Measurements from ENCODE around the gene CLMP.

- TF ChIP-seq POLR2AphosphoS5 (IDR thresholded peaks at IDR 0.05; ENCODE audit: low read depth), result no peak
- TF ChIP-seq, protein P1, sequence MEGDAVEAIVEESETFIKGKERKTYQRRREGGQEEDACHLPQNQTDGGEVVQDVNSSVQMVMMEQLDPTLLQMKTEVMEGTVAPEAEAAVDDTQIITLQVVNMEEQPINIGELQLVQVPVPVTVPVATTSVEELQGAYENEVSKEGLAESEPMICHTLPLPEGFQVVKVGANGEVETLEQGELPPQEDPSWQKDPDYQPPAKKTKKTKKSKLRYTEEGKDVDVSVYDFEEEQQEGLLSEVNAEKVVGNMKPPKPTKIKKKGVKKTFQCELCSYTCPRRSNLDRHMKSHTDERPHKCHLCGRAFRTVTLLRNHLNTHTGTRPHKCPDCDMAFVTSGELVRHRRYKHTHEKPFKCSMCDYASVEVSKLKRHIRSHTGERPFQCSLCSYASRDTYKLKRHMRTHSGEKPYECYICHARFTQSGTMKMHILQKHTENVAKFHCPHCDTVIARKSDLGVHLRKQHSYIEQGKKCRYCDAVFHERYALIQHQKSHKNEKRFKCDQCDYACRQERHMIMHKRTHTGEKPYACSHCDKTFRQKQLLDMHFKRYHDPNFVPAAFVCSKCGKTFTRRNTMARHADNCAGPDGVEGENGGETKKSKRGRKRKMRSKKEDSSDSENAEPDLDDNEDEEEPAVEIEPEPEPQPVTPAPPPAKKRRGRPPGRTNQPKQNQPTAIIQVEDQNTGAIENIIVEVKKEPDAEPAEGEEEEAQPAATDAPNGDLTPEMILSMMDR (conservative IDR thresholded peaks at IDR 0.05; ENCODE audit: low read depth in 2 of 2), result no peak
- TF ChIP-seq EZH2 (IDR thresholded peaks at IDR 0.05; ENCODE audit: low read depth, unreplicated experiment), result no peak
- TF ChIP-seq ZNF331 (CRISPR knock-in tag; IDR thresholded peaks at IDR 0.05; ENCODE audit: low read depth), result no peak
- TF ChIP-seq REST (IDR thresholded peaks at IDR 0.05; ENCODE audit: unreplicated experiment), result no peak
- no peak for TF ChIP-seq CREB1 (CRISPR knock-in tag; IDR thresholded peaks at IDR 0.05; ENCODE audit: low read depth)
- no peak for TF ChIP-seq JUNB (IDR thresholded peaks at IDR 0.05; ENCODE audit: unreplicated experiment)
These were observed 122.7 kb downstream of the CLMP start for GRCh38 chr11:123072332-123072761.
